Testis (tissue), 2 donors: ENCODE data around the gene FAM162A.

Experiments
- POLR2A ChIP-seq: fragments of 450-650 bp; IDR thresholded peaks from one replicate; pipeline ENCODE4 v1.6.1; 2017; ENCODE audit warnings: antibody characterized with exemption, mild to moderate bottlenecking, moderate library complexity
- TF ChIP-seq, protein P1 (sequence below), 3 experiments: fragments of 450-650 bp in 2 of 3; fragments of 200-600 bp in 1 of 3; sonication (generic) in 1 of 3; IDR thresholded peaks; one replicate each; pipeline ENCODE4 v1.5.1; 2016 to 2019; ENCODE audit warnings: antibody characterized with exemption in 3 of 3, mild to moderate bottlenecking in 2 of 3, moderate library complexity in 1 of 3

DNA sequence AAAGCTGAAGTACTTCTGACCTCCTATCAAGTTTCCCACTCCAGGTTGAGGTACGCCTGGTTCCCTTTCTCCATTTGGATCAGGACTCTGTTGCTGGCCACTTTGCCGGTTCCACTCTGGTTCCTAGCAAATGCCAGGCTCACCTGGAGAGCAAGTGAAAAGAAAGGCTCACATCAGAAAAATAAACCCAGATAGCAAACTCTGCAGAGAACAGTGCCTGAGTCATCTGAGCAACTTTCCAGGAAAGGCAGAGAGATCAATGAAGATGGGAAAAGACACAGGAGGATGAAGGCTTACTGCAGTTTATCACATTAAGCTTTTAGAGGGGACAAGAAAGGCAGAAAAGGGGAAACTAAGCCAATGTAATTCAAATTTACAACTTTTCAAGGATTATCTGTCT is 73.7 kb downstream of the FAM162A start:
- TF ChIP-seq POLR2A, result no peak
- TF ChIP-seq, protein P1, sequence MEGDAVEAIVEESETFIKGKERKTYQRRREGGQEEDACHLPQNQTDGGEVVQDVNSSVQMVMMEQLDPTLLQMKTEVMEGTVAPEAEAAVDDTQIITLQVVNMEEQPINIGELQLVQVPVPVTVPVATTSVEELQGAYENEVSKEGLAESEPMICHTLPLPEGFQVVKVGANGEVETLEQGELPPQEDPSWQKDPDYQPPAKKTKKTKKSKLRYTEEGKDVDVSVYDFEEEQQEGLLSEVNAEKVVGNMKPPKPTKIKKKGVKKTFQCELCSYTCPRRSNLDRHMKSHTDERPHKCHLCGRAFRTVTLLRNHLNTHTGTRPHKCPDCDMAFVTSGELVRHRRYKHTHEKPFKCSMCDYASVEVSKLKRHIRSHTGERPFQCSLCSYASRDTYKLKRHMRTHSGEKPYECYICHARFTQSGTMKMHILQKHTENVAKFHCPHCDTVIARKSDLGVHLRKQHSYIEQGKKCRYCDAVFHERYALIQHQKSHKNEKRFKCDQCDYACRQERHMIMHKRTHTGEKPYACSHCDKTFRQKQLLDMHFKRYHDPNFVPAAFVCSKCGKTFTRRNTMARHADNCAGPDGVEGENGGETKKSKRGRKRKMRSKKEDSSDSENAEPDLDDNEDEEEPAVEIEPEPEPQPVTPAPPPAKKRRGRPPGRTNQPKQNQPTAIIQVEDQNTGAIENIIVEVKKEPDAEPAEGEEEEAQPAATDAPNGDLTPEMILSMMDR (IDR thresholded peaks at IDR 0.05), result no peak
